Measurements from ENCODE around the gene TEC. TPM values are rescaled to one million over a fixed set of nuclear protein-coding genes. Genes with fewer than 3 reads are reported as not detected.
"Not testable (repeated sequence)": the region's sequence is repeated elsewhere in the genome, so short reads cannot be mapped to it uniquely, and the experiment has no call there.

The TEC gene
- total and polyA plus RNA-seq, 2 experiments from 2014 or later, result not detected

DNA sequence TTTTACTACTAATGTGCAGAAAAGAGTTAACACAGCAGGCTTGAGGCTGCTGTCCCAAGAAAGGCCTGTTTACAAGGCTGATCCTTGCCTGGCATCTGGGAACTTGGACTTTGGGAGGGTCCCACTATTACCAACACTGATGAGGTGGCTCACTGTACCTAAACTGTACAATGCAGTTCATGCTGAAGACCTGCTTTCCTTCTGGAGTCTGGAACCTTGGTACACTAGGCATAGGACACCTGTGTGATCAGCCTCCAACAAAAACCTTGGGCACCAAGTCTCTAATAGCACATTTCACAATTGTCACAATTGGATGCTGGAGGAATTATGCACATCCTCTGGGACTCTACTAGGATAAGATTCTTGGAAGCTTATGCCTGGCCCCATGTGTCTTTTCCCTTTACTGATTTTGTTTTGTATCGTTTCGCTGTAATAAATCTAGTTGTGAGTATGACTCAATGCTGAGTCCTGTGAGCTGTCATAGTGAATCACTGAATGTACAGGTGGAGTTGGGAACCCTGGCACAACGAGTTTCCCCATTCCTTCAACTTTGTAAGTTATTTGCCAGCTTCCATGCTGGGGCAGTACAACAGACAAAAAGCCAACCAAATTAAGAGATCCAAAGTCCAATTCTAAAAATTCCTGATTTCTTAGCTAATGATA lies 45.9 kb downstream of the TEC start:
- H3K27me3 ChIP-seq (replicated peaks; ENCODE audit: insufficient read depth), result 0 out of 2 replicates have a peak, but pooled peaks cover 6% of the 10 kb centered on the region
- no peaks in the 10 kb centered on the region for H3F3A ChIP-seq (ENCODE audit: insufficient read depth)
- H4K20me1 ChIP-seq (ENCODE audit: insufficient read depth), result no peaks in the 10 kb centered on the region
- H3K36me3 ChIP-seq (ENCODE audit: low read depth), result no peaks in the 10 kb centered on the region
- H3K9me2 ChIP-seq (ENCODE audit: insufficient read depth), result no peaks in the 10 kb centered on the region
- no peak overlapping the region for H3K27ac ChIP-seq
- H3K4me1 ChIP-seq (ENCODE audit: insufficient read depth), result no peaks in the 10 kb centered on the region
- no peak for DNase-seq
- WGBS, 2 experiments (ENCODE audit: low coverage in 1 of 2, low lambda C conversion rate in 2 of 2, missing lambda C conversion rate in 2 of 2), result 37 to 41% methylated on average over 3 of the region's 3 CpGs
- H3K9ac ChIP-seq, result no peak overlapping the region
- TF ChIP-seq EZH2phosphoT487 (IDR thresholded peaks at IDR 0.05; ENCODE audit: insufficient read depth, low read depth) (no peak), EZH2 (IDR thresholded peaks at IDR 0.05; ENCODE audit: insufficient read depth, poor library complexity, severe bottlenecking) (no peak)
- no peak overlapping the region for H2AFZ ChIP-seq
- in situ Hi-C loops (cut with MboI), result no loop called here
- no peak overlapping the region for H3K4me3 ChIP-seq
- no peaks in the 10 kb centered on the region for H3K79me2 ChIP-seq (ENCODE audit: insufficient read depth)
- H3K4me2 ChIP-seq (ENCODE audit: unreplicated experiment), result no peak overlapping the region
- no peaks in the 10 kb centered on the region for H3K9me3 ChIP-seq (ENCODE audit: low read depth)

DNA sequence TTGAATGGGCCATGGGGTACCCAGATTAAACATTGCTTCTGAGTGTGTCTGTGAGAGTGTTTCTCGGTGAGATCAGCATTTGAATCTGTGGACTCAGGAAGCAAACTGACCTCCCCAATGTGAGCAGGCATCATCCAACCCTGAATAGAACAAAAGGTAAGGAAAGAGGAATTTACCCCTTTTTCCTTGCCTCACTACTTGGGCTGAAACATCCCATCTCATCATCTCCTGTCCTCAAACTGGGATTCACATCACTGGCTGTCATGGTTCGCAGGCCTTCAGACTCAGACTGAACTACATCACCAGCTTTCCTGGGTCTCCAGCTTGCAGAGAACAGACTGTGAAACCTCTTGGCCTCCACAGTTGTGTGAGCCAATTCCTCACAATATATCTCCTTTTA lies 47.1 kb downstream of the TEC start:
- Histone ChIP-seq H2AFZ (no peak overlapping the region), H3K9me3 (ENCODE audit: low read depth) (no peaks in the 10 kb centered on the region), H3K4me1 (ENCODE audit: insufficient read depth) (no peaks in the 10 kb centered on the region), H4K20me1 (ENCODE audit: insufficient read depth) (no peaks in the 10 kb centered on the region), H3K4me3 (no peak overlapping the region), H3K9me2 (ENCODE audit: insufficient read depth) (no peaks in the 10 kb centered on the region), H3F3A (ENCODE audit: insufficient read depth) (no peaks in the 10 kb centered on the region), H3K9ac (no peak overlapping the region), H3K27me3 (replicated peaks; ENCODE audit: insufficient read depth) (0 out of 2 replicates have a peak, but pooled peaks cover 6% of the 10 kb centered on the region), H3K36me3 (ENCODE audit: low read depth) (no peaks in the 10 kb centered on the region), H3K4me2 (ENCODE audit: unreplicated experiment) (no peak overlapping the region), H3K27ac (no peak overlapping the region), H3K79me2 (ENCODE audit: insufficient read depth) (no peaks in the 10 kb centered on the region)
- TF ChIP-seq EZH2phosphoT487 (IDR thresholded peaks at IDR 0.05; ENCODE audit: insufficient read depth, low read depth) (no peak), EZH2 (IDR thresholded peaks at IDR 0.05; ENCODE audit: insufficient read depth, poor library complexity, severe bottlenecking) (no peak)
- in situ Hi-C loops (cut with MboI), result no loop called here
- WGBS, 2 experiments (ENCODE audit: low coverage in 1 of 2, low lambda C conversion rate in 2 of 2, missing lambda C conversion rate in 2 of 2), result 52 to 69% methylated on average over 2 of the region's 2 CpGs
- DNase-seq, result no peak

DNA sequence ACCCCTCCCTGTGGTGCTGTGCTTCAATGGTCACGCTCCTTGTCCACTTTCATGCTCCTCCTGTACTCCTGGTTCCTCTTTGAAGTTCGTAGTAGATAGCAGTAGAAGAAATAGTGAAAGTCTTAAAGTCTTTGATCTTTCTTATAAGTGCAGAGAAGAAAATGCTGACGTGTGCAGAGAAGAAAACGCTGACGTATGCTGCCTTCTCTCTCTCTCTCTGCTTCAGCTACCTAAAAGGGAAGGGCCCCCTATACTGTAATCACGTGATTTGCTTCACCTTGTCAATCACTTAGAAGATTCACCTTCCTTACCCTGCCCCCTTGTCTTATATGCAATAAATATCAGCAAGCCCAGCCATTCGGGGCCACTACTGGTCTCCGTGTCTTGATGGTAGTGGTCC lies 50.2 kb downstream of the TEC start:
- DNase-seq; in situ Hi-C loops (cut with MboI); H3F3A ChIP-seq (ENCODE audit: insufficient read depth): not testable (repeated sequence)

DNA sequence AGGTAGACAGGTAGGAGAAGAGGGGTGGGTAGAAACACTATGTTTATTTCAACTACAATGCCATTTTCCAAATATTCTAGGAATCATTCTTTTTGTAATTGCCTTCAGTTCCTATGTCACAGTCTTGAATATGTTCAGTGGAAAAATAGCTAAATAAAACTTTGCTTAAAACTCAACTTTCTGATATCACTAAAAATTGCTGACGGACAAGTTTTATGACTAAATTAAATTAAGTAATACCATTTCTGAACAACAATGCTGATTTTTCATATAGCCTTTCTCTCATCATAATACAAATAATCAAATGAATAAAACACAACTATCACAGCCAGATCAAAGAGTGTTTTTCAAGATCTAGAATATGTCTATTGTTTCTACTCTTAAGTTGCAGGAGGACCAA lies 53.1 kb downstream of the TEC start:
- no peak overlapping the region for H3K4me2 ChIP-seq (ENCODE audit: unreplicated experiment)
- no peak overlapping the region for H3K27ac ChIP-seq
- no peaks in the 10 kb centered on the region for H3K27me3 ChIP-seq (replicated peaks; ENCODE audit: insufficient read depth)
- H3K9me3 ChIP-seq (ENCODE audit: low read depth), result no peaks in the 10 kb centered on the region
- H3K36me3 ChIP-seq (ENCODE audit: low read depth), result no peaks in the 10 kb centered on the region
- no peaks in the 10 kb centered on the region for H3K79me2 ChIP-seq (ENCODE audit: insufficient read depth)
- no peak overlapping the region for H3K4me3 ChIP-seq
- no peaks in the 10 kb centered on the region for H3K4me1 ChIP-seq (ENCODE audit: insufficient read depth)
- no peaks in the 10 kb centered on the region for H3F3A ChIP-seq (ENCODE audit: insufficient read depth)
- no peaks in the 10 kb centered on the region for H3K9me2 ChIP-seq (ENCODE audit: insufficient read depth)
- H2AFZ ChIP-seq, result no peak overlapping the region
- no peak for DNase-seq
- H4K20me1 ChIP-seq (ENCODE audit: insufficient read depth), result no peaks in the 10 kb centered on the region
- H3K9ac ChIP-seq, result no peak overlapping the region
- in situ Hi-C loops (cut with MboI), result no loop called here
- WGBS, 2 experiments (ENCODE audit: low coverage in 1 of 2, low lambda C conversion rate in 2 of 2, missing lambda C conversion rate in 2 of 2), result 89 to 98% methylated on average over 1 of the region's 1 CpG
- TF ChIP-seq EZH2phosphoT487 (IDR thresholded peaks at IDR 0.05; ENCODE audit: insufficient read depth, low read depth) (no peak), EZH2 (IDR thresholded peaks at IDR 0.05; ENCODE audit: insufficient read depth, poor library complexity, severe bottlenecking) (no peak)

More for the DNA sequence above, 50.2 kb downstream of the TEC start:
- WGBS, 2 experiments (ENCODE audit: low coverage in 1 of 2, low lambda C conversion rate in 2 of 2, missing lambda C conversion rate in 2 of 2), result 54 to 61% methylated on average over 8 of the region's 8 CpGs
- not testable (repeated sequence) for H3K79me2 ChIP-seq (ENCODE audit: insufficient read depth); H3K27ac ChIP-seq; H3K36me3 ChIP-seq (ENCODE audit: low read depth); H3K4me2 ChIP-seq (ENCODE audit: unreplicated experiment); H3K9me2 ChIP-seq (ENCODE audit: insufficient read depth); H3K4me1 ChIP-seq (ENCODE audit: insufficient read depth); H4K20me1 ChIP-seq (ENCODE audit: insufficient read depth); H3K9ac ChIP-seq; H3K4me3 ChIP-seq; H2AFZ ChIP-seq; H3K27me3 ChIP-seq (replicated peaks; ENCODE audit: insufficient read depth); H3K9me3 ChIP-seq (ENCODE audit: low read depth)

DNA sequence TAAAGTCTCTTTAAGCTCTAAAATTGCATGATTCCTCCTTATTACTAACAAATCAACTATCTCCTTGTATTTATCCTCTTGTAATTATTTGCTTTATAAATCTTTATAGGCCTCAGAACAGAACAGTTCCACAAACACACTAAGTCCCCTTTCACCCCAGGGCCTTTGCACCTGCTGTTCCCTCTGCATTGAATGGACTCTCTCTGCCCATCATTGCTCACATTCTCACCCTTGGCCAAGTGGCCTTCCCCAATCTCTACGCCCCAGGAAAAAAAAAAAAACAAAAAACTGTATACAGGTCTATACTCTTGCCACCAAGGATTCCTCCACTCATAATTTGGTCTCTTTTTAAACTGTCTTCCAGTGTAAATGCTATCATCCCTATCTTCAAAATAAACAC lies 53.7 kb downstream of the TEC start:
- no peaks in the 10 kb centered on the region for H4K20me1 ChIP-seq (ENCODE audit: insufficient read depth)
- H3K27me3 ChIP-seq (replicated peaks; ENCODE audit: insufficient read depth), result no peaks in the 10 kb centered on the region
- no peaks in the 10 kb centered on the region for H3K4me1 ChIP-seq (ENCODE audit: insufficient read depth)
- no peak overlapping the region for H3K4me2 ChIP-seq (ENCODE audit: unreplicated experiment)
- no peak overlapping the region for H3K9ac ChIP-seq
- TF ChIP-seq EZH2 (IDR thresholded peaks at IDR 0.05; ENCODE audit: insufficient read depth, poor library complexity, severe bottlenecking) (no peak), EZH2phosphoT487 (IDR thresholded peaks at IDR 0.05; ENCODE audit: insufficient read depth, low read depth) (no peak)
- H3K27ac ChIP-seq, result no peak overlapping the region
- H2AFZ ChIP-seq, result no peak overlapping the region
- DNase-seq, result no peak
- H3F3A ChIP-seq (ENCODE audit: insufficient read depth), result no peaks in the 10 kb centered on the region
- in situ Hi-C loops (cut with MboI), result no loop called here
- WGBS, 2 experiments (ENCODE audit: low coverage in 1 of 2, low lambda C conversion rate in 2 of 2, missing lambda C conversion rate in 2 of 2), result 27 to 50% methylated on average over 1 of the region's 1 CpG
- no peaks in the 10 kb centered on the region for H3K9me3 ChIP-seq (ENCODE audit: low read depth)
- no peak overlapping the region for H3K4me3 ChIP-seq
- no peaks in the 10 kb centered on the region for H3K9me2 ChIP-seq (ENCODE audit: insufficient read depth)
- no peaks in the 10 kb centered on the region for H3K79me2 ChIP-seq (ENCODE audit: insufficient read depth)
- no peaks in the 10 kb centered on the region for H3K36me3 ChIP-seq (ENCODE audit: low read depth)
